ENCODE results near the gene OR2W3.

Gene OR2W3

DNA sequence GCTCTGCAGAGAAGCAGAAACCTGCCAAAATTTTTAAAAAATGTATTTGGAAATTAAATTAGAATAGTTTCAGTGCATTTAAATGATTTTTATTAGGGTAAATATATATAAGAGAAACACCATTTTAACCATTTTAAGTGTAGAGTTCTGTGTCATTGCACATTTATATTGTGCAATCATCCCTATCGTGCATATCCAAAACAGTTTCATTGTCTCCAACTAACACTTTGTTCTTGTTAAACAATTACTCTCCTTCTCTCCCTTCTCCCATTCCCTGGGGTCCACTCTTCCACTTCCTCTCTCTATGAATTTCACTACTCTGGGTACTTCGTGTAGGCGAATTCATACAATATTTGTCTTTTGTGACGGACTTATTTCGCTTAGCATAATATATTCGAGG lies 47.2 kb downstream of the OR2W3 start:
- no peak overlapping the region for H3K27ac ChIP-seq (ENCODE audit: extremely low read depth, low read depth, low read length)
- no peaks in the 10 kb centered on the region for H3K36me3 ChIP-seq (ENCODE audit: control insufficient read depth in 2 of 2, insufficient read depth in 1 of 2, low read length in 2 of 2)
- TF ChIP-seq ZNF433 (tag by site-specific recombination; IDR thresholded peaks at IDR 0.05; ENCODE audit: low read depth) (no peak), ZNF571 (tag by site-specific recombination; IDR thresholded peaks at IDR 0.05) (no peak), ZNF24 (tag by site-specific recombination; IDR thresholded peaks at IDR 0.05) (no peak), ZBTB21 (tag by site-specific recombination; IDR thresholded peaks at IDR 0.05) (no peak), ZNF16 (tag by site-specific recombination; IDR thresholded peaks at IDR 0.05; ENCODE audit: low read depth) (no peak), ZNF549 (tag by site-specific recombination; IDR thresholded peaks at IDR 0.05) (no peak), ZNF416 (tag by site-specific recombination; IDR thresholded peaks at IDR 0.05) (no peak), ZNF19 (tag by site-specific recombination; IDR thresholded peaks at IDR 0.05; ENCODE audit: low read depth) (no peak), MZF1 (tag by site-specific recombination; IDR thresholded peaks at IDR 0.05; ENCODE audit: borderline replicate concordance) (no peak), ZNF239 (tag by site-specific recombination; IDR thresholded peaks at IDR 0.05) (no peak), KLF10 (tag by site-specific recombination; IDR thresholded peaks at IDR 0.05) (no peak)
- TF ChIP-seq, protein P1, sequence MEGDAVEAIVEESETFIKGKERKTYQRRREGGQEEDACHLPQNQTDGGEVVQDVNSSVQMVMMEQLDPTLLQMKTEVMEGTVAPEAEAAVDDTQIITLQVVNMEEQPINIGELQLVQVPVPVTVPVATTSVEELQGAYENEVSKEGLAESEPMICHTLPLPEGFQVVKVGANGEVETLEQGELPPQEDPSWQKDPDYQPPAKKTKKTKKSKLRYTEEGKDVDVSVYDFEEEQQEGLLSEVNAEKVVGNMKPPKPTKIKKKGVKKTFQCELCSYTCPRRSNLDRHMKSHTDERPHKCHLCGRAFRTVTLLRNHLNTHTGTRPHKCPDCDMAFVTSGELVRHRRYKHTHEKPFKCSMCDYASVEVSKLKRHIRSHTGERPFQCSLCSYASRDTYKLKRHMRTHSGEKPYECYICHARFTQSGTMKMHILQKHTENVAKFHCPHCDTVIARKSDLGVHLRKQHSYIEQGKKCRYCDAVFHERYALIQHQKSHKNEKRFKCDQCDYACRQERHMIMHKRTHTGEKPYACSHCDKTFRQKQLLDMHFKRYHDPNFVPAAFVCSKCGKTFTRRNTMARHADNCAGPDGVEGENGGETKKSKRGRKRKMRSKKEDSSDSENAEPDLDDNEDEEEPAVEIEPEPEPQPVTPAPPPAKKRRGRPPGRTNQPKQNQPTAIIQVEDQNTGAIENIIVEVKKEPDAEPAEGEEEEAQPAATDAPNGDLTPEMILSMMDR (tag by site-specific recombination; IDR thresholded peaks at IDR 0.05) = no peak
- TF ChIP-seq, protein P2, sequence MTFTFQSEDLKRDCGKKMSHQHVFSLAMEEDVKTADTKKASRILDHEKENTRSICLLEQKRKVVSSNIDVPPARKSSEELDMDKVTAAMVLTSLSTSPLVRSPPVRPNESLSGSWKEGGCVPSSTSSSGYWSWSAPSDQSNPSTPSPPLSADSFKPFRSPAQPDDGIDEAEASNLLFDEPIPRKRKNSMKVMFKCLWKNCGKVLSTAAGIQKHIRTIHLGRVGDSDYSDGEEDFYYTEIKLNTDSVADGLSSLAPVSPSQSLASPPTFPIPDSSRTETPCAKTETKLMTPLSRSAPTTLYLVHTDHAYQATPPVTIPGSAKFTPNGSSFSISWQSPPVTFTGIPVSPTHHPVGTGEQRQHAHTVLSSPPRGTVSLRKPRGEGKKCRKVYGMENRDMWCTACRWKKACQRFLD (tag by site-specific recombination; IDR thresholded peaks at IDR 0.05) = no peak
- TF ChIP-seq, protein P3, sequence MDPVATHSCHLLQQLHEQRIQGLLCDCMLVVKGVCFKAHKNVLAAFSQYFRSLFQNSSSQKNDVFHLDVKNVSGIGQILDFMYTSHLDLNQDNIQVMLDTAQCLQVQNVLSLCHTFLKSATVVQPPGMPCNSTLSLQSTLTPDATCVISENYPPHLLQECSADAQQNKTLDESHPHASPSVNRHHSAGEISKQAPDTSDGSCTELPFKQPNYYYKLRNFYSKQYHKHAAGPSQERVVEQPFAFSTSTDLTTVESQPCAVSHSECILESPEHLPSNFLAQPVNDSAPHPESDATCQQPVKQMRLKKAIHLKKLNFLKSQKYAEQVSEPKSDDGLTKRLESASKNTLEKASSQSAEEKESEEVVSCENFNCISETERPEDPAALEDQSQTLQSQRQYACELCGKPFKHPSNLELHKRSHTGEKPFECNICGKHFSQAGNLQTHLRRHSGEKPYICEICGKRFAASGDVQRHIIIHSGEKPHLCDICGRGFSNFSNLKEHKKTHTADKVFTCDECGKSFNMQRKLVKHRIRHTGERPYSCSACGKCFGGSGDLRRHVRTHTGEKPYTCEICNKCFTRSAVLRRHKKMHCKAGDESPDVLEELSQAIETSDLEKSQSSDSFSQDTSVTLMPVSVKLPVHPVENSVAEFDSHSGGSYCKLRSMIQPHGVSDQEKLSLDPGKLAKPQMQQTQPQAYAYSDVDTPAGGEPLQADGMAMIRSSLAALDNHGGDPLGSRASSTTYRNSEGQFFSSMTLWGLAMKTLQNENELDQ (tag by site-specific recombination; IDR thresholded peaks at IDR 0.05; ENCODE audit: low read depth) = no peak
- no peaks in the 10 kb centered on the region for H3K9me3 ChIP-seq (ENCODE audit: control insufficient read depth, insufficient read depth, low read depth, low read length)
- H3K4me3 ChIP-seq (ENCODE audit: low read depth, low read length) = no peak overlapping the region
- CTCF ChIA-PET = no interaction called here
- no peaks in the 10 kb centered on the region for H3K4me1 ChIP-seq (ENCODE audit: control insufficient read depth, insufficient read depth, low read length)
- POLR2A ChIA-PET = no interaction called here

Data from HEK293 (cell line).